Calu3 (cell line): ENCODE data around the gene NBEAL2. TPM values are rescaled to one million over a fixed set of nuclear protein-coding genes. Genes with fewer than 3 reads are reported as not detected.

ENCODE experiments used
- BruUV-seq: library from RNA; stranded (reverse); fragments of 400-500 nt; replicated peaks from 2 replicates; lab custom pipeline; 2021; lab: Mats Ljungman, UMichigan
- CTCF ChIA-PET: fragments of 300-600 bp; sonication (Branson Sonifier 250); formaldehyde crosslinking; loops from one replicate; lab custom pipeline; 2022; ENCODE audit warnings: antibody characterized with exemption; lab: Charles Lee
- DNase-seq: peaks from one replicate; pipeline ENCODE4 v3.0.0; 2022
- H3K27ac Mint-ChIP-seq: one replicate; pipeline ENCODE4 v1.8.0; 2022; ENCODE audit warnings: mixed read lengths; ENCODE audit not compliant: unreplicated experiment
- H3K27me3 Mint-ChIP-seq: one replicate; pipeline ENCODE4 v1.8.0; 2022; ENCODE audit warnings: mixed read lengths; ENCODE audit not compliant: unreplicated experiment
- H3K36me3 Mint-ChIP-seq: one replicate; pipeline ENCODE4 v1.8.0; 2022; ENCODE audit warnings: mild to moderate bottlenecking, moderate library complexity, mixed read lengths; ENCODE audit not compliant: insufficient read depth, unreplicated experiment
- H3K4me1 Mint-ChIP-seq: one replicate; pipeline ENCODE4 v1.8.0; 2022; ENCODE audit warnings: mild to moderate bottlenecking, low read depth, mixed read lengths; ENCODE audit not compliant: unreplicated experiment
- H3K4me3 Mint-ChIP-seq: one replicate; pipeline ENCODE4 v1.8.0; 2022; ENCODE audit warnings: mild to moderate bottlenecking, low read depth, moderate library complexity, mixed read lengths; ENCODE audit not compliant: unreplicated experiment
- H3K9me3 Mint-ChIP-seq: one replicate; pipeline ENCODE4 v1.8.0; 2022; ENCODE audit warnings: low read depth, mixed read lengths; ENCODE audit not compliant: unreplicated experiment
- CTCF ChIP-seq: fragments of 200-600 bp; IDR thresholded peaks from one replicate; pipeline ENCODE4 v1.8.0; 2022; ENCODE audit warnings: antibody characterized with exemption; ENCODE audit not compliant: unreplicated experiment
- intact Hi-C: fragments of 100-400 bp; cut with micrococcal nuclease; formaldehyde crosslinking; loops from one replicate; pipeline ENCODE4 v1.10.0; 2022; ENCODE audit not compliant: unreplicated experiment
- total RNA-seq: library from RNA; stranded (reverse); gene quantifications from 2 replicates; pipeline ENCODE4 v1.2.3, GENCODE V29; 2022

The NBEAL2 gene
- total RNA-seq, 1 experiment from 2014 or later, result 143 TPM

GRCh38 chr3:47016934-47017435 lies 37.5 kb downstream of the NBEAL2 start:
- Mint-ChIP-seq H3K9me3 (no peaks in the 10 kb centered on the region), H3K27ac (no peak overlapping the region), H3K4me3 (no peak overlapping the region), H3K36me3 (peaks cover 21% of the 10 kb centered on the region), H3K4me1 (no peaks in the 10 kb centered on the region), H3K27me3 (no peaks in the 10 kb centered on the region)
- BruUV-seq, result no TSS peak
- CTCF ChIA-PET, result no interaction called here
- intact Hi-C loops, result no loop called here
- DNase-seq, result no peak
- TF ChIP-seq CTCF, result no peak

GRCh38 chr3:47017504-47018268 lies 38.2 kb downstream of the NBEAL2 start:
- Mint-ChIP-seq H3K36me3 (peaks cover 19% of the 10 kb centered on the region), H3K9me3 (no peaks in the 10 kb centered on the region), H3K27me3 (no peaks in the 10 kb centered on the region), H3K4me3 (no peak overlapping the region), H3K27ac (no peak overlapping the region), H3K4me1 (no peaks in the 10 kb centered on the region)
- DNase-seq, result no peak
- BruUV-seq, result no TSS peak
- intact Hi-C loops, result no loop called here
- no peak for TF ChIP-seq CTCF
- CTCF ChIA-PET, result no interaction called here

GRCh38 chr3:47018269-47018611 lies 38.8 kb downstream of the NBEAL2 start:
- Mint-ChIP-seq H3K9me3 (no peaks in the 10 kb centered on the region), H3K4me3 (no peak overlapping the region), H3K4me1 (no peaks in the 10 kb centered on the region), H3K27me3 (no peaks in the 10 kb centered on the region), H3K27ac (no peak overlapping the region), H3K36me3 (peaks cover 17% of the 10 kb centered on the region)
- CTCF ChIA-PET, result no interaction called here
- DNase-seq, result no peak
- intact Hi-C loops, result no loop called here
- TF ChIP-seq CTCF, result no peak
- BruUV-seq, result no TSS peak

DNA sequence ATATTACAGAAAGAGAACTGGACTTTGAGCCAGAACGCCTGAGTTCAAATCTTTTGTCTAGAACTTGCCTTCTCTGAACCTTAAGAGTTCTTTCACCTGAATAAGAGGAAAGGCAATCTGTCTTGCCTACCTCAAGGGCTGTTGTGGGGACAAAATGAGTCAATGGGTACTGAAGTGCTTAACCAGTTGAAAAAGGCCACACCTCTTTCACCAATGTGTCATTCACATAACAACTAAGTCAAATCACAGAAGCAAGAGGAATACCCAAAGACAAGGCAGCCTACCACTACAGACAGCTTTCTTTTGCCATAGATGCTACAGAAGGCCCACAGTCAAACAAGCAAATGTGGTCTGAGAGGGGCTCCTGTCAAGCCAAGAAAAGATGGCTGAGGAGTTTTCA lies 39.7 kb downstream of the NBEAL2 start:
- CTCF ChIA-PET, result no interaction called here
- H3K27ac Mint-ChIP-seq, result no peak overlapping the region
- H3K4me3 Mint-ChIP-seq, result no peak overlapping the region
- H3K9me3 Mint-ChIP-seq, result no peaks in the 10 kb centered on the region
- no peaks in the 10 kb centered on the region for H3K27me3 Mint-ChIP-seq
- no TSS peak for BruUV-seq
- H3K4me1 Mint-ChIP-seq, result no peaks in the 10 kb centered on the region
- DNase-seq, result no peak
- H3K36me3 Mint-ChIP-seq, result peaks cover 11% of the 10 kb centered on the region
- intact Hi-C loops, result no loop called here
- TF ChIP-seq CTCF, result no peak
